Neural cell (in vitro differentiated cells): ENCODE measurements around the gene FBXO24.

Experiments used
- EP300 ChIP-seq: fragments of 450-650 bp; conservative IDR thresholded peaks from 2 replicates; pipeline ENCODE4 v1.6.1; 2014; ENCODE audit warnings: antibody characterized with exemption, mild to moderate bottlenecking, moderate library complexity; ENCODE audit not compliant: poor library complexity, severe bottlenecking
- EZH2 ChIP-seq: fragments of 200-600, 300-800 bp; shearing (Covaris generic), sonication (generic); IDR thresholded peaks from 2 replicates; pipeline ENCODE4 v1.6.1; 2014; ENCODE audit warnings: antibody characterized with exemption, low read length, borderline replicate concordance, mild to moderate bottlenecking; ENCODE audit not compliant: insufficient read depth, poor library complexity, severe bottlenecking
- POLR2AphosphoS5 ChIP-seq: IDR thresholded peaks from 2 replicates; pipeline ENCODE4 v1.6.1; 2012
- TAF1 ChIP-seq: IDR thresholded peaks from 2 replicates; pipeline ENCODE4 v1.6.1; 2012; ENCODE audit warnings: low read depth
- TF ChIP-seq, protein P1 (sequence below): IDR thresholded peaks from 2 replicates; pipeline ENCODE4 v1.6.1; 2012; ENCODE audit warnings: borderline replicate concordance
- TF ChIP-seq, protein P2 (sequence below): fragments of 450-650 bp; IDR thresholded peaks from 2 replicates; pipeline ENCODE4 v1.5.1; 2014; ENCODE audit warnings: antibody characterized with exemption, mild to moderate bottlenecking, moderate library complexity; ENCODE audit not compliant: poor library complexity, severe bottlenecking

DNA sequence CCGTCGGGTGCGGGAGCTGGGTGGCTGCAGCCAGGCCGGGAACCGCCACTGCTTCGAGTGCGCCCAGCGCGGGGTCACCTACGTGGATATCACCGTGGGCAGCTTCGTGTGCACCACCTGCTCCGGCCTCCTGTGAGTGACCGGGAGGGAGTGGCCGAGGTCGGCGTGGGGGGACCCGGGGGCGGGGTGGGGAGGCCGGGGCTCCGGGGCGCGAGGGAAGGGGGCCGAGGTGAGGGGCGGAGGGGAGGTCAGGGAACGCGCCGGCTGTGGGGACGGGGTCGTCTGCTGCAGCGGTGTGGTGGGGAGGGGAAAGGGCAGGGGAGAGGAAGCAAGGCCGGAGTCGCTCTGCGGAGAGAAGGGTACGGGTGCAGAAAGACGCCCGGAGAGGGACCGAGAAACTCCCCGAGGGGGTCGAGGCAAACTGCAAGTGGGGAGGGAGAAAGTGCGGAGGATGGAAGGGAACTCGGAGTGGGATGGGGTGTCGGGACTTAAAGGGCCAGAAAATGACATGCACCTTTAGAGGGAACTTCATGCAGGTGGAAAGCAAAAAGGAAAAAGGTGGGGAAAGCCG lies 46.6 kb upstream of the FBXO24 start:
- TF ChIP-seq EZH2, result no peak
- TF ChIP-seq POLR2AphosphoS5, result no peak
- no peak for TF ChIP-seq TAF1
- TF ChIP-seq, protein P1, sequence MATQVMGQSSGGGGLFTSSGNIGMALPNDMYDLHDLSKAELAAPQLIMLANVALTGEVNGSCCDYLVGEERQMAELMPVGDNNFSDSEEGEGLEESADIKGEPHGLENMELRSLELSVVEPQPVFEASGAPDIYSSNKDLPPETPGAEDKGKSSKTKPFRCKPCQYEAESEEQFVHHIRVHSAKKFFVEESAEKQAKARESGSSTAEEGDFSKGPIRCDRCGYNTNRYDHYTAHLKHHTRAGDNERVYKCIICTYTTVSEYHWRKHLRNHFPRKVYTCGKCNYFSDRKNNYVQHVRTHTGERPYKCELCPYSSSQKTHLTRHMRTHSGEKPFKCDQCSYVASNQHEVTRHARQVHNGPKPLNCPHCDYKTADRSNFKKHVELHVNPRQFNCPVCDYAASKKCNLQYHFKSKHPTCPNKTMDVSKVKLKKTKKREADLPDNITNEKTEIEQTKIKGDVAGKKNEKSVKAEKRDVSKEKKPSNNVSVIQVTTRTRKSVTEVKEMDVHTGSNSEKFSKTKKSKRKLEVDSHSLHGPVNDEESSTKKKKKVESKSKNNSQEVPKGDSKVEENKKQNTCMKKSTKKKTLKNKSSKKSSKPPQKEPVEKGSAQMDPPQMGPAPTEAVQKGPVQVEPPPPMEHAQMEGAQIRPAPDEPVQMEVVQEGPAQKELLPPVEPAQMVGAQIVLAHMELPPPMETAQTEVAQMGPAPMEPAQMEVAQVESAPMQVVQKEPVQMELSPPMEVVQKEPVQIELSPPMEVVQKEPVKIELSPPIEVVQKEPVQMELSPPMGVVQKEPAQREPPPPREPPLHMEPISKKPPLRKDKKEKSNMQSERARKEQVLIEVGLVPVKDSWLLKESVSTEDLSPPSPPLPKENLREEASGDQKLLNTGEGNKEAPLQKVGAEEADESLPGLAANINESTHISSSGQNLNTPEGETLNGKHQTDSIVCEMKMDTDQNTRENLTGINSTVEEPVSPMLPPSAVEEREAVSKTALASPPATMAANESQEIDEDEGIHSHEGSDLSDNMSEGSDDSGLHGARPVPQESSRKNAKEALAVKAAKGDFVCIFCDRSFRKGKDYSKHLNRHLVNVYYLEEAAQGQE, result no peak
- TF ChIP-seq, protein P2, sequence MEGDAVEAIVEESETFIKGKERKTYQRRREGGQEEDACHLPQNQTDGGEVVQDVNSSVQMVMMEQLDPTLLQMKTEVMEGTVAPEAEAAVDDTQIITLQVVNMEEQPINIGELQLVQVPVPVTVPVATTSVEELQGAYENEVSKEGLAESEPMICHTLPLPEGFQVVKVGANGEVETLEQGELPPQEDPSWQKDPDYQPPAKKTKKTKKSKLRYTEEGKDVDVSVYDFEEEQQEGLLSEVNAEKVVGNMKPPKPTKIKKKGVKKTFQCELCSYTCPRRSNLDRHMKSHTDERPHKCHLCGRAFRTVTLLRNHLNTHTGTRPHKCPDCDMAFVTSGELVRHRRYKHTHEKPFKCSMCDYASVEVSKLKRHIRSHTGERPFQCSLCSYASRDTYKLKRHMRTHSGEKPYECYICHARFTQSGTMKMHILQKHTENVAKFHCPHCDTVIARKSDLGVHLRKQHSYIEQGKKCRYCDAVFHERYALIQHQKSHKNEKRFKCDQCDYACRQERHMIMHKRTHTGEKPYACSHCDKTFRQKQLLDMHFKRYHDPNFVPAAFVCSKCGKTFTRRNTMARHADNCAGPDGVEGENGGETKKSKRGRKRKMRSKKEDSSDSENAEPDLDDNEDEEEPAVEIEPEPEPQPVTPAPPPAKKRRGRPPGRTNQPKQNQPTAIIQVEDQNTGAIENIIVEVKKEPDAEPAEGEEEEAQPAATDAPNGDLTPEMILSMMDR, result no peak
- TF ChIP-seq EP300, result no peak
